SK-N-SH (cell line): ENCODE measurements around the gene RNF175. TPM values are rescaled to one million over a fixed set of nuclear protein-coding genes. Genes with fewer than 3 reads are reported as not detected.

Experiments
- CTCF ChIA-PET: fragments of 300-600, 350-600 bp; formaldehyde crosslinking; extraction: SDS; loops from one replicate; lab custom pipeline; 2021; lab: Yijun Ruan, JAX
- POLR2A ChIA-PET: fragments of 350-600 bp; sonication (Branson Sonifier 250); formaldehyde crosslinking; extraction: SDS; loops from one replicate; lab custom pipeline; 2020; ENCODE audit warnings: antibody characterized with exemption, inconsistent platforms; lab: Yijun Ruan, JAX
- DNase-seq: peaks from one replicate; pipeline ENCODE4 v3.0.0; 2012
- H2AFZ ChIP-seq: fragments of 200-600 bp; sonication (generic); 2 replicates; pipeline ENCODE4 v1.8.1; 2016; ENCODE audit warnings: antibody characterized with exemption, mild to moderate bottlenecking, low read depth
- H3F3A ChIP-seq: fragments of 200-600 bp; sonication (generic); replicated peaks from 2 replicates; pipeline ENCODE3; 2016; ENCODE audit warnings: antibody characterized with exemption, mild to moderate bottlenecking; ENCODE audit not compliant: insufficient read depth
- H3K27ac ChIP-seq, 2 experiments: fragments of 200-500 bp in 1 of 2; fragments of 200-600 bp in 1 of 2; sonication (Bioruptor generic) in 1 of 2; sonication (generic), shearing (Covaris generic) in 1 of 2; 2 replicates each; pipeline versions ENCODE4 v1.5.1 to v1.6.1; 2014 to 2016; ENCODE audit warnings: low read depth in 2 of 2, inconsistent platforms in 1 of 2, low read length in 1 of 2, mild to moderate bottlenecking in 1 of 2, mixed read lengths in 1 of 2
- H3K27me3 ChIP-seq: fragments of 200-600 bp; sonication (generic), shearing (Covaris generic); 2 replicates; pipeline ENCODE4 v1.6.1; 2016; ENCODE audit warnings: mixed run types; ENCODE audit not compliant: insufficient read depth
- H3K36me3 ChIP-seq, 2 experiments: fragments of 200-500 bp in 1 of 2; fragments of 200-600 bp in 1 of 2; sonication (Bioruptor generic) in 1 of 2; sonication (generic) in 1 of 2; replicated peaks in 1 of 2; 2 replicates each; pipeline versions ENCODE3 to v1.5.1; 2014 to 2016; ENCODE audit warnings: low read length in 1 of 2, mild to moderate bottlenecking in 1 of 2; ENCODE audit not compliant: insufficient read depth in 2 of 2, control insufficient read depth in 1 of 2
- H3K4me1 ChIP-seq, 2 experiments: fragments of 200-500 bp in 1 of 2; fragments of 200-600 bp in 1 of 2; sonication (Bioruptor generic) in 1 of 2; sonication (generic), shearing (Covaris generic) in 1 of 2; 2 replicates each; pipeline versions ENCODE4 v1.5.1 to v1.6.1; 2014 to 2016; ENCODE audit warnings: low read depth in 1 of 2, low read length in 1 of 2, mixed run types in 1 of 2; ENCODE audit not compliant: insufficient read depth in 2 of 2, control insufficient read depth in 1 of 2
- H3K4me2 ChIP-seq: fragments of 200-600 bp; sonication (generic), shearing (Covaris generic); 2 replicates; pipeline ENCODE4 v1.6.1; 2017; ENCODE audit warnings: mixed run types
- H3K4me3 ChIP-seq, 2 experiments: fragments of 200-500 bp in 1 of 2; fragments of 200-600 bp in 1 of 2; sonication (Bioruptor generic) in 1 of 2; sonication (generic), shearing (Covaris generic) in 1 of 2; 2 replicates each; pipeline versions ENCODE4 v1.5.1 to v1.8.1; 2014 to 2016; ENCODE audit warnings: low read depth in 2 of 2, inconsistent platforms in 1 of 2, low read length in 1 of 2, mild to moderate bottlenecking in 1 of 2, mixed read lengths in 1 of 2, moderate library complexity in 1 of 2
- H3K79me2 ChIP-seq: fragments of 200-600 bp; sonication (generic); 2 replicates; pipeline ENCODE4 v1.8.1; 2017; ENCODE audit warnings: mild to moderate bottlenecking; ENCODE audit not compliant: insufficient read depth
- H3K9ac ChIP-seq: fragments of 200-600 bp; sonication (generic); 2 replicates; pipeline ENCODE4 v1.6.1; 2017; ENCODE audit warnings: mixed run types
- H3K9me2 ChIP-seq: fragments of 200-600 bp; sonication (generic); 2 replicates; pipeline ENCODE4 v1.6.1; 2017; ENCODE audit warnings: mixed run types
- H3K9me3 ChIP-seq: fragments of 200-600 bp; sonication (generic); 2 replicates; pipeline ENCODE4 v1.6.1; 2017; ENCODE audit warnings: mixed run types, mild to moderate bottlenecking, moderate library complexity
- H4K20me1 ChIP-seq: fragments of 200-600 bp; sonication (generic); 2 replicates; pipeline ENCODE4 v1.6.1; 2017; ENCODE audit warnings: mild to moderate bottlenecking, mixed run types; ENCODE audit not compliant: insufficient read depth
- CHD2 ChIP-seq: fragments of 150-350 bp; IDR thresholded peaks from 2 replicates; pipeline ENCODE4 v1.6.1; 2018; ENCODE audit warnings: low read length; ENCODE audit not compliant: partially characterized antibody
- ELF1 ChIP-seq: IDR thresholded peaks from 2 replicates; pipeline ENCODE4 v1.4.0; 2012
- EP300 ChIP-seq, 2 experiments: IDR thresholded peaks; 2 replicates each; pipeline versions ENCODE4 v1.4.0 to v1.6.1; 2012; ENCODE audit warnings: borderline replicate concordance in 1 of 2, low read depth in 1 of 2, low read length in 1 of 2
- GABPA ChIP-seq: IDR thresholded peaks from 2 replicates; pipeline ENCODE4 v1.4.0; 2012; ENCODE audit warnings: low read depth, mild to moderate bottlenecking
- JUND ChIP-seq: IDR thresholded peaks from 2 replicates; pipeline ENCODE4 v1.4.0; 2012
- MEF2A ChIP-seq: IDR thresholded peaks from 2 replicates; pipeline ENCODE4 v1.4.0; 2012; ENCODE audit warnings: low read depth, borderline replicate concordance
- MXI1 ChIP-seq: IDR thresholded peaks from 2 replicates; pipeline ENCODE4 v1.6.1; 2012; ENCODE audit warnings: mild to moderate bottlenecking, low read depth, low read length, improper control_type of control experiment
- NFIC ChIP-seq: IDR thresholded peaks from 2 replicates; pipeline ENCODE4 v1.4.0; 2012; ENCODE audit warnings: borderline replicate concordance
- RAD21 ChIP-seq: IDR thresholded peaks from 2 replicates; pipeline ENCODE4 v1.6.1; 2012; ENCODE audit warnings: mild to moderate bottlenecking, low read length
- RCOR1 ChIP-seq: fragments of 150-350 bp; IDR thresholded peaks from 2 replicates; pipeline ENCODE4 v1.6.1; 2017; ENCODE audit warnings: antibody characterized with exemption, low read length
- RFX5 ChIP-seq: IDR thresholded peaks from 2 replicates; pipeline ENCODE4 v1.6.1; 2012; ENCODE audit warnings: mild to moderate bottlenecking, improper control_type of control experiment, low read length
- TAF1 ChIP-seq: IDR thresholded peaks from 2 replicates; pipeline ENCODE4 v1.6.1; 2012; ENCODE audit warnings: low read depth, mild to moderate bottlenecking, low read length, moderate library complexity, borderline replicate concordance
- TEAD4 ChIP-seq: IDR thresholded peaks from 2 replicates; pipeline ENCODE4 v1.4.0; 2012; ENCODE audit warnings: mild to moderate bottlenecking, borderline replicate concordance; ENCODE audit not compliant: insufficient read depth
- USF2 ChIP-seq: fragments of 150-350 bp; IDR thresholded peaks from 2 replicates; pipeline ENCODE4 v1.6.1; 2017; ENCODE audit warnings: antibody characterized with exemption, low read length, low read depth, borderline replicate concordance
- YY1 ChIP-seq: IDR thresholded peaks from 2 replicates; pipeline ENCODE4 v1.4.0; 2012; ENCODE audit warnings: low read depth, mild to moderate bottlenecking
- ZBTB33 ChIP-seq: IDR thresholded peaks from 2 replicates; pipeline ENCODE4 v1.4.0; 2012; ENCODE audit warnings: low read depth, borderline replicate concordance
- WGBS: methylation state at CpG from one replicate; pipeline ENCODE4 v1.1.6; 2017; ENCODE audit warnings: low lambda C conversion rate; 5-methylcytosine and 5-hydroxymethylcytosine counted together
- polyA plus RNA-seq, 3 experiments: library from polyadenylated mRNA; depleted of rRNA; stranded (reverse); fragments of >200 nt; gene quantifications; 2 replicates each; pipeline ENCODE4 v1.2.3, GENCODE V29; 2012
- TF ChIP-seq, protein P1 (sequence below): fragments of 200-600 bp; sonication (generic); IDR thresholded peaks from 2 replicates; pipeline ENCODE4 v1.6.1; 2017; ENCODE audit warnings: antibody characterized with exemption, mild to moderate bottlenecking, moderate library complexity

The RNF175 gene
- polyA plus RNA-seq, 1 of the 3 experiments (the other 2 are of a cell fraction) = 0.10 TPM

DNA sequence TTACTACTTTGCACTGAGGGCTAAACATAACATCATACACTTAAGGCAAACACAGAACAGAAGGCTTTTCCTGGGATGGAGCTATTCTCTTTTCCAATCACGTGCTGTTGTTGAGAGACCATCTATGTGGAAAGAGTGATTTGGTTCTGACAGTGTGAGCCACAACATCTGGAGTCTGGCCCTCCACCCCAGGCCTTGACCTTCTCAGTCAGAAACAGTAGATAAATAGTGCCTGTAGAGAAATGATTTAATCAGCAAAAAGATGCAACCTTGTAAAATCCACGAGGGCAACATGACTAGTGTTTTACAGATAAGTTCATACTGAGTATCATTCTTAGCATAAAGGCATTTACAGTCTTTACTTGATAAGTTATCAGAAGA, 39.9 kb upstream of the RNF175 start:
- no peaks in the 10 kb centered on the region for H3K36me3 ChIP-seq
- ChIA-PET POLR2A (no interaction called here), CTCF (interaction anchor here (1.1 kb wide), 1 partner anchor 9 kb away, joined by 3 read pairs; no protein-coding TSS in a partner anchor)
- no peak overlapping the region for H2AFZ ChIP-seq
- no peaks in the 10 kb centered on the region for H3K79me2 ChIP-seq
- H3K4me2 ChIP-seq = no peak overlapping the region
- H4K20me1 ChIP-seq = no peaks in the 10 kb centered on the region
- no peak overlapping the region for H3K9ac ChIP-seq
- H3K9me2 ChIP-seq = no peaks in the 10 kb centered on the region
- H3K9me3 ChIP-seq = no peaks in the 10 kb centered on the region
- no peak for TF ChIP-seq TEAD4
- H3K4me1 ChIP-seq = peaks cover 0 to 2% of the 10 kb centered on the region in 2 experiments; a peak in 1 of 4 replicates
- H3F3A ChIP-seq = no peaks in the 10 kb centered on the region
- no peak for DNase-seq
- H3K4me3 ChIP-seq = no peak overlapping the region
- H3K27me3 ChIP-seq = peaks cover 9% of the 10 kb centered on the region
- H3K27ac ChIP-seq = no peak overlapping the region
- 3% methylated on average over 2 of the region's 2 CpGs for WGBS

DNA sequence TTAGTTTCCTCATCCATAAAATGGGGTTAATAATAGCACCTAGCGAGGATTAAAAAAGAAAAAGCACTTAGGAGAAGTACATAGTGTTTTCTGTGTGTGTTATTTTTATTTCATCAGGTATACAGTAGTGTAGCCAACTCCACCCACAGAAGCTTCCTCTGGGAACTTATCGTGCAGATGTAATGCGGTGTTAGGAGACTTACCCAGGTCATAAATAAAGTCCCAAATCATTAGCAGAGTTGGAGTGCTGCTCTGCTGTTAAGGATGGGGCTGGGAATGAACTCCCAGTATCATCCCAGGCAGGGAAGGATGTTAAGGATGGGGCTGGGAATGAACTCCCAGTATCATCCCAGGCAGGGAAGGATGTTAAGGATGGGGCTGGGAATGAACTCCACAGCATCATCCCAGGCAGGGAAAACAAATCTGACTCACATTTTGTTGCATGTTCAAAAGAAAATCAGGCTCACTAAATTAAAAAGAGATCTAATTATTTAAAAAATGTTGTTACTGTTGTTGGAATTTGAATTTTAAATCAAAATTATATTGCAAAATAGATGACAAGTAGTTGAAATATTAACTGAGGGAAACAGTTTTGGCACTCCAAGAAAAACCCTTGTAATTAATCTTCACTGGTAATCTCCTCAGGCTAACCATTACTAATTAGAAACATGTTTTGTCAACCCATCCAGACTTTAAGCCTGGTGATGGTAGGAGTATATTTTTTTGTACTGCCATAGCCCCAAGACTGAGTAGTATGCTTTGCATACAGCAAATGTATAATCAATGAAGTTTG, 39.3 kb upstream of the RNF175 start:
- 2% methylated on average over 3 of the region's 3 CpGs for WGBS
- no peak overlapping the region for H3K9ac ChIP-seq
- POLR2A ChIA-PET = no interaction called here
- peaks cover 0 to 2% of the 10 kb centered on the region in 2 experiments; a peak in 1 of 4 replicates for H3K4me1 ChIP-seq
- H3K4me2 ChIP-seq = no peak overlapping the region
- no peak overlapping the region for H3K27ac ChIP-seq
- no peaks in the 10 kb centered on the region for H3F3A ChIP-seq
- H2AFZ ChIP-seq = no peak overlapping the region
- no peaks in the 10 kb centered on the region for H3K36me3 ChIP-seq
- H3K9me2 ChIP-seq = no peaks in the 10 kb centered on the region
- H3K4me3 ChIP-seq = no peak overlapping the region
- CTCF ChIA-PET = no interaction called here
- no peak for TF ChIP-seq YY1
- TF ChIP-seq, all 33 proteins: peak for 0
- no peak for DNase-seq
- Histone ChIP-seq H3K9me3 (no peaks in the 10 kb centered on the region), H3K27me3 (peaks cover 15% of the 10 kb centered on the region), H3K79me2 (no peaks in the 10 kb centered on the region), H4K20me1 (no peaks in the 10 kb centered on the region)

DNA sequence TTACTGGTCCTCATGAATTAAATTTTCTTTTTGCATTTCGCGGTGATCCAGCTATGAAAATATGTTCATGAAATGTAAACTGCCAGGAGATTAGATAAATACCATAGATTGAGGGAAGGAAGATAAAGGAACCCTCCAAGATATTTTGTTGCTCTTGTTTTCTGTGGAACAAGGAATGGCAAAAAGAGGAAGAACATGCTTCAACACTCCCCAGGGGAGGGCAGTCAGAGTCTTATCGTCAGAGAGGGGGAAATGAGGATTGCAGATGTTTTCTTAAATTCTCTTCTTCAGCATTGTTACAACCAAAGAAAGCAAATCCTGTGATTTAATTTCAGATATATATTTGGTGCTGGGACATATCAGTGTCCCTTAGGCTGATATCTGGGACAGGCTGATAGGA, 38.6 kb upstream of the RNF175 start:
- WGBS = 4% methylated on average over 3 of the region's 3 CpGs
- Histone ChIP-seq H3K27ac (no peak overlapping the region), H4K20me1 (no peaks in the 10 kb centered on the region), H3K27me3 (peaks cover 21% of the 10 kb centered on the region), H3K36me3 (no peaks in the 10 kb centered on the region), H3K4me3 (no peak overlapping the region), H3F3A (no peaks in the 10 kb centered on the region), H3K9me3 (no peaks in the 10 kb centered on the region), H3K9me2 (no peaks in the 10 kb centered on the region), H3K9ac (no peak overlapping the region), H3K79me2 (no peaks in the 10 kb centered on the region), H2AFZ (no peak overlapping the region), H3K4me2 (no peak overlapping the region), H3K4me1 (peaks cover 0 to 2% of the 10 kb centered on the region in 2 experiments; a peak in 1 of 4 replicates)
- no peak for DNase-seq
- ChIA-PET CTCF (interaction anchor here (1.4 kb wide), 1 partner anchor 13 kb away, joined by 3 read pairs; no protein-coding TSS in a partner anchor), POLR2A (no interaction called here)
- no peak for TF ChIP-seq CHD2
- no peak for TF ChIP-seq RAD21
- TF ChIP-seq USF2 = no peak
- TF ChIP-seq GABPA = no peak
- no peak for TF ChIP-seq NFIC
- TF ChIP-seq JUND = no peak
- TF ChIP-seq TAF1 = no peak
- TF ChIP-seq RCOR1 = no peak
- TF ChIP-seq MXI1 = no peak
- no peak for TF ChIP-seq TEAD4
- no peak for TF ChIP-seq ZBTB33
- no peak for TF ChIP-seq MEF2A
- TF ChIP-seq, protein P1, sequence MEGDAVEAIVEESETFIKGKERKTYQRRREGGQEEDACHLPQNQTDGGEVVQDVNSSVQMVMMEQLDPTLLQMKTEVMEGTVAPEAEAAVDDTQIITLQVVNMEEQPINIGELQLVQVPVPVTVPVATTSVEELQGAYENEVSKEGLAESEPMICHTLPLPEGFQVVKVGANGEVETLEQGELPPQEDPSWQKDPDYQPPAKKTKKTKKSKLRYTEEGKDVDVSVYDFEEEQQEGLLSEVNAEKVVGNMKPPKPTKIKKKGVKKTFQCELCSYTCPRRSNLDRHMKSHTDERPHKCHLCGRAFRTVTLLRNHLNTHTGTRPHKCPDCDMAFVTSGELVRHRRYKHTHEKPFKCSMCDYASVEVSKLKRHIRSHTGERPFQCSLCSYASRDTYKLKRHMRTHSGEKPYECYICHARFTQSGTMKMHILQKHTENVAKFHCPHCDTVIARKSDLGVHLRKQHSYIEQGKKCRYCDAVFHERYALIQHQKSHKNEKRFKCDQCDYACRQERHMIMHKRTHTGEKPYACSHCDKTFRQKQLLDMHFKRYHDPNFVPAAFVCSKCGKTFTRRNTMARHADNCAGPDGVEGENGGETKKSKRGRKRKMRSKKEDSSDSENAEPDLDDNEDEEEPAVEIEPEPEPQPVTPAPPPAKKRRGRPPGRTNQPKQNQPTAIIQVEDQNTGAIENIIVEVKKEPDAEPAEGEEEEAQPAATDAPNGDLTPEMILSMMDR = no peak
- TF ChIP-seq ELF1 = no peak
- TF ChIP-seq RFX5 = no peak
- no peak for TF ChIP-seq EP300 (IDR thresholded peaks at IDR 0.05; ENCODE audit: borderline replicate concordance in 1 of 2, low read depth in 1 of 2, low read length in 1 of 2)
